BE2C (cell line): ENCODE results near the gene BACH2.

ENCODE experiments used
- DNase-seq: peaks from one replicate; pipeline ENCODE4 v3.0.0-alpha.2; 2020
- H3K27me3 ChIP-seq: fragments of 250-450 bp; sonication (Bioruptor Pico); 2 replicates; pipeline ENCODE4 v1.5.1; 2020; ENCODE audit warnings: mild to moderate bottlenecking
- H3K36me3 ChIP-seq: fragments of 250-450 bp; sonication (Bioruptor Pico); 2 replicates; pipeline ENCODE4 v1.5.1; 2020; ENCODE audit warnings: mild to moderate bottlenecking
- H3K4me1 ChIP-seq: fragments of 250-450 bp; sonication (Bioruptor Pico); 2 replicates; pipeline ENCODE4 v1.5.1; 2020
- H3K4me3 ChIP-seq: 2 replicates; pipeline ENCODE4 v1.5.1; 2011; ENCODE audit warnings: low read depth, low read length
- H3K9me3 ChIP-seq: fragments of 250-450 bp; sonication (Bioruptor Pico); 2 replicates; pipeline ENCODE4 v1.5.1; 2020
- TF ChIP-seq, protein P1 (sequence below): IDR thresholded peaks from 2 replicates; pipeline ENCODE4 v1.5.1; 2012; ENCODE audit warnings: mild to moderate bottlenecking, low read depth, low read length

The BACH2 gene

GRCh38 chr6:89927791-89928550 is 368.7 kb downstream of the BACH2 start:
- TF ChIP-seq, protein P1, sequence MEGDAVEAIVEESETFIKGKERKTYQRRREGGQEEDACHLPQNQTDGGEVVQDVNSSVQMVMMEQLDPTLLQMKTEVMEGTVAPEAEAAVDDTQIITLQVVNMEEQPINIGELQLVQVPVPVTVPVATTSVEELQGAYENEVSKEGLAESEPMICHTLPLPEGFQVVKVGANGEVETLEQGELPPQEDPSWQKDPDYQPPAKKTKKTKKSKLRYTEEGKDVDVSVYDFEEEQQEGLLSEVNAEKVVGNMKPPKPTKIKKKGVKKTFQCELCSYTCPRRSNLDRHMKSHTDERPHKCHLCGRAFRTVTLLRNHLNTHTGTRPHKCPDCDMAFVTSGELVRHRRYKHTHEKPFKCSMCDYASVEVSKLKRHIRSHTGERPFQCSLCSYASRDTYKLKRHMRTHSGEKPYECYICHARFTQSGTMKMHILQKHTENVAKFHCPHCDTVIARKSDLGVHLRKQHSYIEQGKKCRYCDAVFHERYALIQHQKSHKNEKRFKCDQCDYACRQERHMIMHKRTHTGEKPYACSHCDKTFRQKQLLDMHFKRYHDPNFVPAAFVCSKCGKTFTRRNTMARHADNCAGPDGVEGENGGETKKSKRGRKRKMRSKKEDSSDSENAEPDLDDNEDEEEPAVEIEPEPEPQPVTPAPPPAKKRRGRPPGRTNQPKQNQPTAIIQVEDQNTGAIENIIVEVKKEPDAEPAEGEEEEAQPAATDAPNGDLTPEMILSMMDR, result no peak
- Histone ChIP-seq H3K4me1 (no peaks in the 10 kb centered on the region), H3K36me3 (no peaks in the 10 kb centered on the region), H3K27me3 (no peaks in the 10 kb centered on the region), H3K9me3 (no peaks in the 10 kb centered on the region), H3K4me3 (no peak overlapping the region)
- no peak for DNase-seq

DNA sequence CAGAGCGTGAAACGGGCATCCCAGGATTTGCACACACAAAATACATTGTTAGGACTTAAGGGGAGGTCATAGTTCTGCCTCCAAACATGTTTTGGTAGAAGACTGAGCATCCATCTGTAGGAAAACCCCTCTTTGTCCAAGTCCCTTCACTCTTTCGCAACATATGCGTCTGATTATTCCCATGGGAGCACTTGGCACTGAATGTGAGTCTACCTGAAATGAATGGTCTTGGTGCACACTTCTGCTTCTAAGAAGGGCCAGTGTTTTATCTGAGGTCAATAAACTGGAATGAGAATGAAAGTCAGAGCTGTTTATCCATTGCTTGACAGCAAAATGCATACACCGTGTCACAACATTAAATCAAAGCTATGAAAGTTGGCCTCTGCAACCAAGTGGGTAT is 369.4 kb downstream of the BACH2 start:
- no peaks in the 10 kb centered on the region for H3K4me1 ChIP-seq
- DNase-seq, result no peak
- no peaks in the 10 kb centered on the region for H3K36me3 ChIP-seq
- no peaks in the 10 kb centered on the region for H3K27me3 ChIP-seq
- H3K9me3 ChIP-seq, result no peaks in the 10 kb centered on the region
- no peak overlapping the region for H3K4me3 ChIP-seq
- TF ChIP-seq, protein P1, result no peak

- Histone ChIP-seq H3K36me3 (no peaks in the 10 kb centered on the region), H3K4me1 (no peaks in the 10 kb centered on the region), H3K9me3 (no peaks in the 10 kb centered on the region), H3K4me3 (no peak overlapping the region), H3K27me3 (no peaks in the 10 kb centered on the region)
- TF ChIP-seq, protein P1, result no peak
- DNase-seq, result no peak
Observed at GRCh38 chr6:89925826-89926225, 370.8 kb downstream of the BACH2 start.

DNA sequence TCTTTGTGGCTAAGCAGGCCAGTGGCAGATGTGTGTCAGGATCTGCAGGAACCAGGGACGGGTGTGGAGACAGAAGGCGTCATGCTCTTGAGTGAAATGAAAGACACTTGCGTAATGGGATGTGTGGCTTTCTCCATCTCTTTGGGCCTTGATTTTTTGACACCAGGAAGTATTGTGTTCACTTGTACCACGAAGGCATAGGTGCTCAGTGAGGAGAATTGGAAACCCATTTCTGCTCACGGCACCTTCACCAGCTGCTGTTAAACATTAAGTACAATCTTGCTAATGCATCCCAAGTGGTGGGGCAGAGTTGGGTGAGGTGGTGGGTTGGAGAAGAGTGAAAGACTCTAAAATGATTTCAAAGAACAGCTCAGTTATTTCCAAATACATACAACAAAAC is 372.4 kb downstream of the BACH2 start:
- H3K4me1 ChIP-seq, result no peaks in the 10 kb centered on the region
- DNase-seq, result no peak
- H3K9me3 ChIP-seq, result no peaks in the 10 kb centered on the region
- no peak overlapping the region for H3K4me3 ChIP-seq
- TF ChIP-seq, protein P1, result no peak
- H3K36me3 ChIP-seq, result no peaks in the 10 kb centered on the region
- no peaks in the 10 kb centered on the region for H3K27me3 ChIP-seq

DNA sequence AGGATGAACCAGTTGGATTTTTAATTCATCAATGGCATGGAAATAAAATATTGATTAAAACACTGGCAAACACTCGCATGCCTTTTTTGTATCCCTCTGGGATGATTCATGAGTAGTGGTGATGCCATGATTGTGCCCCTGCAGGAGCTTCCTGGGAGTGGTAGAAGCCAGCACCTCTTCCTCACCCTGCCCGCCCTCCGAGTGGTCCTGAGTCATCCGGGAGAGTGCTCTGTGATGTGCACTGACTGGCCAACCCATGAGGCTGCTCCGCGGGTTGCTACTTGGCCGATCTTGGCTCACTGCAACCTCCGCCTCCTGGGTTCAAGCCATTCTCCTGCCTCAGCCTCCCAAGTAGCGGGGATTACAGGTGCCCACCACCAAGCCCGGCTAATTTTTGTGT is 375.0 kb downstream of the BACH2 start:
- Histone ChIP-seq H3K36me3 (no peaks in the 10 kb centered on the region), H3K4me3 (no peak overlapping the region), H3K9me3 (no peaks in the 10 kb centered on the region), H3K4me1 (no peaks in the 10 kb centered on the region), H3K27me3 (no peaks in the 10 kb centered on the region)
- TF ChIP-seq, protein P1, result no peak
- DNase-seq, result no peak

DNA sequence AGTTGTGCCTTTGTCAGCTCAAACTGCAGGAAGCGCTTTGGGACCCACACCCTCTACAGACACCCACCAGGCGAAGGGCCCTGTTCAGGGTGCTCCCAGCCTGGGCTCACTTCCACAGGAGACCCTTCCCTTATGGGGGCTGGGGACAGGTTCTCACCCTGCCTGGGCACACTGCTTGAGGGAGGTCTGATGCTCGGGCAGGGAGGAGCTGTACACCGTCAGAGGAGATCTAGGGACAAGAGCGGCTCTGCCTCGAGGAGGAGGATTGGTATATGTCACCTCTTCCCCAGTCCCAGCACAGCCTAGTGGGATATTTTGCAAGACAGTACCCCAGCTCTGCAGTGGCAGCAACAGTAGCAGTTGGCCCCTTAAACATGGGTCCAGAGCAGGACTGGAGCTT is 375.4 kb downstream of the BACH2 start:
- no peaks in the 10 kb centered on the region for H3K27me3 ChIP-seq
- no peak overlapping the region for H3K4me3 ChIP-seq
- H3K9me3 ChIP-seq, result no peaks in the 10 kb centered on the region
- H3K36me3 ChIP-seq, result no peaks in the 10 kb centered on the region
- TF ChIP-seq, protein P1, result no peak
- H3K4me1 ChIP-seq, result no peaks in the 10 kb centered on the region
- no peak for DNase-seq
